Gastroesophageal sphincter (tissue), 4 donors: ENCODE measurements around the gene TSPYL2. TPM values are rescaled to one million over a fixed set of nuclear protein-coding genes. Genes with fewer than 3 reads are reported as not detected.

Experiments used
- ATAC-seq: fragments of 150-250 bp; one replicate; pipeline ENCODE4 v1.9.1; 2016; ENCODE audit warnings: mild to moderate bottlenecking, moderate library complexity
- H3K27ac ChIP-seq, 4 donors: fragments of 200-600 bp; sonication (generic) in 3 of 4; 1 replicate in 3 of 4; 2 replicates in 1 of 4; pipeline ENCODE4 v1.5.1; 2016 to 2019
- H3K27me3 ChIP-seq: fragments of 200-600 bp; sonication (generic); one replicate; pipeline ENCODE4 v1.5.1; 2019
- H3K36me3 ChIP-seq, 2 donors: fragments of 200-600 bp; sonication (generic); one replicate each; pipeline ENCODE4 v1.5.1; 2019; ENCODE audit warnings: control low read depth in 1 of 2
- H3K4me1 ChIP-seq, 3 donors: fragments of 200-600 bp; sonication (generic); 1 replicate in 2 of 3; 2 replicates in 1 of 3; pipeline ENCODE4 v1.5.1; 2016 to 2019; ENCODE audit warnings: control low read depth in 2 of 3
- H3K4me3 ChIP-seq, 2 donors: fragments of 200-600 bp; sonication (generic); one replicate each; pipeline ENCODE4 v1.5.1; 2019; ENCODE audit warnings: mild to moderate bottlenecking in 1 of 2, moderate library complexity in 1 of 2
- H3K9me3 ChIP-seq, 3 donors: fragments of 200-600 bp; sonication (generic); one replicate each; pipeline ENCODE4 v1.5.1; 2017 to 2019; ENCODE audit warnings: control low read depth in 2 of 3
- CTCF ChIP-seq, 4 experiments: fragments of 200-600 bp in 2 of 4; fragments of 450-650 bp in 2 of 4; sonication (generic) in 1 of 4; IDR thresholded peaks; one replicate each; pipeline ENCODE4 v1.5.1; 2017 to 2019; ENCODE audit warnings: antibody characterized with exemption in 4 of 4, mild to moderate bottlenecking in 2 of 4, moderate library complexity in 2 of 4
- EP300 ChIP-seq: sonication (generic); formaldehyde crosslinking; IDR thresholded peaks from one replicate; pipeline ENCODE4 v1.6.1; 2017; ENCODE audit warnings: antibody characterized with exemption, mild to moderate bottlenecking
- POLR2A ChIP-seq, 2 donors: fragments of 450-650 bp; IDR thresholded peaks; one replicate each; pipeline ENCODE4 v1.6.1; 2017; ENCODE audit warnings: antibody characterized with exemption in 2 of 2, mild to moderate bottlenecking in 2 of 2, moderate library complexity in 1 of 2
- POLR2AphosphoS5 ChIP-seq: sonication (generic); formaldehyde crosslinking; IDR thresholded peaks from one replicate; pipeline ENCODE4 v1.6.1; 2017; ENCODE audit warnings: antibody characterized with exemption
- WGBS, 2 donors: methylation state at CpG; one replicate each; pipeline ENCODE4 v1.1.5; 2018; ENCODE audit warnings: low coverage in 1 of 2; 5-methylcytosine and 5-hydroxymethylcytosine counted together
- small RNA-seq, 4 donors: library from RNA; depleted of rRNA; stranded (forward); fragments of <200 nt; gene quantifications; one replicate each; pipeline ENCODE3, GENCODE V24; 2016
- total RNA-seq, 4 donors: library from RNA; depleted of rRNA; stranded (reverse); fragments of >200 nt; gene quantifications; one replicate each; pipeline ENCODE4 v1.1.0, GENCODE V29; 2016

Gene TSPYL2
- total RNA-seq, 4 donors from 2014 or later = 40.5 to 156 (median 89.8) TPM

- WGBS, 2 donors = 87% methylated on average over 2 of the region's 2 CpGs; no CpG with 5 or more reads in 1 of the 2 donors
- ATAC-seq = no peak
- H3K4me1 ChIP-seq = no peaks in the 10 kb centered on the region
- H3K27me3 ChIP-seq = no peaks in the 10 kb centered on the region
- TF ChIP-seq POLR2AphosphoS5 = no peak
- no peak for TF ChIP-seq EP300
- no peak for TF ChIP-seq CTCF (IDR thresholded peaks at IDR 0.05)
- TF ChIP-seq POLR2A (IDR thresholded peaks at IDR 0.05) = no peak
- no peaks in the 10 kb centered on the region for H3K9me3 ChIP-seq
- H3K27ac ChIP-seq = no peak overlapping the region
- H3K36me3 ChIP-seq = no peaks in the 10 kb centered on the region
- no peak overlapping the region for H3K4me3 ChIP-seq
Observed at GRCh38 chrX:53126377-53126776, 44.2 kb downstream of the TSPYL2 start.

- no peak for ATAC-seq
- Histone ChIP-seq H3K27me3 (no peaks in the 10 kb centered on the region), H3K27ac (no peak overlapping the region), H3K4me3 (no peak overlapping the region), H3K36me3 (peaks cover 0 to 10% of the 10 kb centered on the region in 2 donors), H3K9me3 (no peaks in the 10 kb centered on the region), H3K4me1 (no peaks in the 10 kb centered on the region)
- TF ChIP-seq POLR2AphosphoS5 = no peak
- TF ChIP-seq POLR2A (IDR thresholded peaks at IDR 0.05) = no peak
- no peak for TF ChIP-seq EP300
- no peak for TF ChIP-seq CTCF (IDR thresholded peaks at IDR 0.05)
- WGBS, 2 donors = 70 to 86% methylated on average over 2 to 3 of the region's 3 CpGs
Observed at GRCh38 chrX:53128097-53128749, 46.1 kb downstream of the TSPYL2 start.

GRCh38 chrX:53133400-53133799 is 51.2 kb downstream of the TSPYL2 start:
- H3K27me3 ChIP-seq = no peaks in the 10 kb centered on the region
- no peak for ATAC-seq
- no peaks in the 10 kb centered on the region for H3K4me1 ChIP-seq
- no peaks in the 10 kb centered on the region for H3K9me3 ChIP-seq
- no peak overlapping the region for H3K4me3 ChIP-seq
- 93% methylated on average over 2 of the region's 4 CpGs; no CpG with 5 or more reads in 1 of the 2 donors for WGBS, 2 donors
- H3K27ac ChIP-seq = no peak overlapping the region
- TF ChIP-seq CTCF (IDR thresholded peaks at IDR 0.05) (no peak), EP300 (no peak)
- H3K36me3 ChIP-seq = peaks cover 0 to 14% of the 10 kb centered on the region in 2 donors

- H3K36me3 ChIP-seq = peaks cover 0 to 14% of the 10 kb centered on the region in 2 donors
Observed at GRCh38 chrX:53135581-53135980, 53.4 kb downstream of the TSPYL2 start.

More at GRCh38 chrX:53135581-53135980, 53.4 kb downstream of the TSPYL2 start:
- Histone ChIP-seq H3K27ac (no peak overlapping the region), H3K9me3 (no peaks in the 10 kb centered on the region), H3K27me3 (no peaks in the 10 kb centered on the region), H3K4me1 (no peaks in the 10 kb centered on the region), H3K4me3 (no peak overlapping the region)
- no peak for ATAC-seq
- no CpG with 5 or more reads among the region's 2 CpGs for WGBS, 2 donors
- TF ChIP-seq POLR2AphosphoS5 = no peak

Small RNA genes lying within 50 kb of the gene (small RNA-seq; reads per million reads assigned to genes)
- 0 reads per million in 4 donors for gene AL591212.2

Other genes with a start within 250 kb of the TSPYL2 start
- gene XAGE3, start 214.3 kb upstream of the TSPYL2 start, total RNA-seq = not detected
- 10 to 100 TPM in 3 of 4 donors, 1 to 10 TPM in 1; 9.4 to 25.7 (median 17.0) TPM for gene FAM156B, start 185.0 kb upstream of the TSPYL2 start, total RNA-seq
- gene FAM156A, start 123.8 kb upstream of the TSPYL2 start, total RNA-seq = 10 to 100 TPM in 2 of 4 donors, 1 to 10 TPM in 2; 2.6 to 14.1 (median 10.7) TPM
- 1 to 10 TPM in 2 of 4 donors, under 1 TPM in 2; 0.67 to 2.5 (median 0.99) TPM for gene GPR173, start 33.6 kb upstream of the TSPYL2 start, total RNA-seq
- 10 to 100 TPM in 3 of 4 donors, 1 to 10 TPM in 1; 7.7 to 36.6 (median 13.7) TPM for gene KANTR, start 11.8 kb downstream of the TSPYL2 start, total RNA-seq
- 100 to 1,000 TPM in 1 of 4 donors, 10 to 100 TPM in 3; 60.2 to 120 (median 79.7) TPM for gene KDM5C, start 142.8 kb downstream of the TSPYL2 start, total RNA-seq
- 10 to 100 TPM; 10.1 to 25.7 (median 16.8) TPM for gene IQSEC2, start 199.2 kb downstream of the TSPYL2 start, total RNA-seq